Naive B cell (primary cell): Measurements from ENCODE around the gene ZNF75A. TPM values are rescaled to one million over a fixed set of nuclear protein-coding genes. Genes with fewer than 3 reads are reported as not detected.
A peak's percentile ranks its signal among the peaks of the same experiment; 100 is the strongest.

Experiments used
- ATAC-seq, 2 donors: fragments of 150-1000 bp; cut with Tn5 transposase; 2 replicates each; pipeline ENCODE4 v1.10.0; 2021; ENCODE audit warnings: low read depth in 2 of 2, mild to moderate bottlenecking in 2 of 2, moderate library complexity in 2 of 2
- DNase-seq: peaks from one replicate; pipeline ENCODE4 v3.0.0; 2022
- H3K27ac Mint-ChIP-seq, 6 donors: one replicate each; pipeline ENCODE4 v1.8.0; 2020 to 2022; ENCODE audit warnings: mild to moderate bottlenecking in 6 of 6, mixed read lengths in 6 of 6, moderate library complexity in 5 of 6, inconsistent platforms in 2 of 6
- H3K27me3 Mint-ChIP-seq, 3 donors: one replicate each; pipeline ENCODE4 v1.8.0; 2021 to 2022; ENCODE audit warnings: mixed read lengths in 3 of 3, mild to moderate bottlenecking in 1 of 3
- H3K36me3 Mint-ChIP-seq, 2 donors: one replicate each; pipeline ENCODE4 v1.8.0; 2020 to 2022; ENCODE audit warnings: mixed read lengths in 2 of 2, inconsistent platforms in 1 of 2, mild to moderate bottlenecking in 1 of 2
- H3K4me1 Mint-ChIP-seq, 3 donors: one replicate each; pipeline ENCODE4 v1.8.0; 2020 to 2022; ENCODE audit warnings: mixed read lengths in 3 of 3, inconsistent platforms in 1 of 3, mild to moderate bottlenecking in 1 of 3, moderate library complexity in 1 of 3
- H3K4me3 Mint-ChIP-seq, 8 donors: one replicate each; pipeline ENCODE4 v1.8.0; 2020 to 2022; ENCODE audit warnings: mild to moderate bottlenecking in 8 of 8, mixed read lengths in 8 of 8, moderate library complexity in 8 of 8, inconsistent platforms in 2 of 8
- H3K9me3 Mint-ChIP-seq, 7 donors: one replicate each; pipeline ENCODE4 v1.8.0; 2020 to 2022; ENCODE audit warnings: mixed read lengths in 7 of 7, mild to moderate bottlenecking in 5 of 7, inconsistent platforms in 2 of 7, moderate library complexity in 1 of 7
- polyA plus RNA-seq, 6 donors: library from polyadenylated mRNA; unstranded; fragments of 300-500 nt; fragmentation: Illumina TruSeq; gene quantifications; one replicate each; pipeline ENCODE4 v1.2.3, GENCODE V29; 2021; ENCODE audit warnings: low read depth in 6 of 6

The ZNF75A gene
- polyA plus RNA-seq, 6 donors from 2014 or later: 22.4 to 59.6 (median 30.6) TPM

DNA sequence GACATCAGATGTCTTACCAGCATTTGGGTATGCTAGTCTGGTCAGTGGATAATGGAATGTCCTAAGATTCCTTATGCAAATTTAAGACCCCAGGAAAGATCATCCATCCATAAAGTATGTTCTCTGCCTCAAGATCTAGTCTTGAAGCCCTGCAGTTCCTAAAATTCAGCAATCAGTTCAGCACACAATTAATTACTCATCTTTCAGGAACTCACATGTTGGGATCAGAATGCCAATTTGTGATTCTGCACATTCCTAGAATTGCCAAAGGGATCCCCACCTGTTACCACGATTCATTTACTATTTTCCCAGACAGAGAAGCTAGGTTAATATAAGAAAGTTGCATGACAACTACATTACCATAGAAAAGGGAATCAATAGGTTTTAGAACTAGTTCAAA, 53.6 kb downstream of the ZNF75A start:
- Mint-ChIP-seq H3K36me3 (peaks cover 34 to 40% of the 10 kb centered on the region in 2 donors), H3K4me1 (peaks cover 0 to 4% (median 0%) of the 10 kb centered on the region in 3 donors), H3K4me3 (no peak overlapping the region), H3K27ac (no peak overlapping the region), H3K9me3 (peaks cover 9 to 60% (median 22%) of the 10 kb centered on the region in 7 donors), H3K27me3 (peaks cover 5 to 40% (median 31%) of the 10 kb centered on the region in 3 donors)
- ATAC-seq (no peak), DNase-seq (no peak)

DNA sequence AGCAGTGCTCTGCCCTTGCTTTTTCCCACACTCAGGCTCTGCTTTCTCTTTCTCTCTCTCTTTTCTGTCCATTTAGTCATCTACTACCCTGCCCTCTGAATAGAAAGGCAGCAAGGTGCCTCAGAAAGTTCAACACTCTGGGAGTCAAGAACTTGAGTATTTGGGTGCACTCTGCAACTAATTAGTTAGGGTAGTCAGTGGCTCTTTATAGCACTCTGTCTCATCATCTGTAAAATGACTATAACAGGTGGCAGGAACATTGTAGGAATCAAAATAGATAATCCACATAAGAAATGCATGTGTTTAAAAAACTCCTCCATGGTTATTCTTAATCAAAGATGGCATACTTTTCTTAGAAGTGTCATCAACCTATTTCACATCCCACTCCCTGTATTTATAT, 57.6 kb downstream of the ZNF75A start:
- Mint-ChIP-seq H3K27ac (no peak overlapping the region), H3K27me3 (peaks cover 5 to 38% (median 32%) of the 10 kb centered on the region in 3 donors), H3K9me3 (peaks cover 4 to 72% (median 44%) of the 10 kb centered on the region in 7 donors), H3K4me3 (peak overlapping the region in 1 of 8 donors; percentile 61), H3K36me3 (peaks cover 17 to 28% of the 10 kb centered on the region in 2 donors), H3K4me1 (peaks cover 0 to 24% (median 13%) of the 10 kb centered on the region in 3 donors)
- ATAC-seq: no peak
- DNase-seq: no peak

DNA sequence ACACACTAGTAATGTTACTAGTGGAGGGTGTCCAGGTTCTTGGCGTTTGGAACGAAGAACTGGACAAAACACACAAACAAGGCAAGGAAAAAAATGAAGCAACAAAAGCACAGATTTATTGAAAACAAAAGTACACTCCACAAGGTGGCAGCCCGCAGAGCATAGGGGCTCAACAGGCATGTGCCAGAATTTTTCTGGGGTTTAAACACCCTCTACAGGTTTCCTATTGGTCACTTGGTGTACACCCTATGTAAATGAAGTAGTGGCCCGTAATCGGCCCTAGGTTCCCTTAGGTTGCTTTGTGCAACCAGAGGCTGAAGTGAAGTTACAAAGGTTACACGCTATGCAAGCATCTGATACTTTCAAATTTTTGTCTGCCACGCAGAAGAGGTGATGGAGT, 58.5 kb downstream of the ZNF75A start:
- no peak overlapping the region for H3K27ac Mint-ChIP-seq
- peaks cover 0 to 24% (median 13%) of the 10 kb centered on the region in 3 donors for H3K4me1 Mint-ChIP-seq
- H3K4me3 Mint-ChIP-seq: peak overlapping the region in 3 of 8 donors; percentile 10 to 62 (median 28)
- DNase-seq (no peak), ATAC-seq (no peak)
- peaks cover 17 to 28% of the 10 kb centered on the region in 2 donors for H3K36me3 Mint-ChIP-seq
- peaks cover 4 to 71% (median 44%) of the 10 kb centered on the region in 7 donors for H3K9me3 Mint-ChIP-seq
- H3K27me3 Mint-ChIP-seq: peaks cover 5 to 38% (median 32%) of the 10 kb centered on the region in 3 donors

DNA sequence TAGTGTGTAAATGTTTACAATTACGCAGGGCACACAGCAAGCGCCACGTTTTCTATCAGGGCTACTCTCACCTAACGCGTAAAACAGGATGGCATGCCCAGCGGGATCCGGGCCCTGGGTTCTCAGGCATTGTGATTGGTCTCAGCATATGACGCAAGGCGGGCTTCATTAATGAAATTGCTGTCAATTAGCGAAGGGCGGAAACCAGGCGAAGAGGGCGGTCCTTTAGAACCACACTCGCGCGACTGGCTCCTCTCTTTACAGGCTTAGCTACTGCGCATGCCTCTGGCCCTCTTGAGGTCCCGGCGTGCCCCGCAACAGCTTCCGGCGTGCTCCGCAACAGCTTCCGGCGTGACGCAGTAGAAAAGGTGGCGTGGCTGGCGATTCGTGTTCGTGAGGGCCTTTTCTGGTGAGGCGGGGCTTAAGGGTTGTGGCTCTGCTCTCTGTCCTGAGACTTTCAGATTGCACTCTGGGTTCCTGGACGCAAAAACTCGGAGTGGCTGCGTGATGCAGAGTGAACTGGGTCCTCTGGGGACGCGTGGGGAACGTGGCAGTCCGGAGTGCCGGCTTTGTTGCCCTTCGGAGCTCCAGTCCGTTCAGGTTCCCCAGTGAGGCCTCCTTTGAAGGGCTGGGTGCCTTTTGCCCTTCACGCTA, 59.6 kb downstream of the ZNF75A start:
- H3K27me3 Mint-ChIP-seq: peaks cover 4 to 37% (median 28%) of the 10 kb centered on the region in 3 donors
- H3K4me1 Mint-ChIP-seq: peaks cover 0 to 24% (median 13%) of the 10 kb centered on the region in 3 donors
- peaks cover 4 to 62% (median 40%) of the 10 kb centered on the region in 7 donors for H3K9me3 Mint-ChIP-seq
- DNase-seq (peak; percentile 83), ATAC-seq (peak; percentile 90 to 92)
- H3K36me3 Mint-ChIP-seq: peaks cover 17 to 24% of the 10 kb centered on the region in 2 donors
- peak overlapping the region; percentile 86 to 97 (median 90) for H3K27ac Mint-ChIP-seq
- peak overlapping the region; percentile 80 to 96 (median 88) for H3K4me3 Mint-ChIP-seq

Other genes starting within 250 kb of the ZNF75A start
- gene IL32, start 239.9 kb upstream of the ZNF75A start, polyA plus RNA-seq: 10 to 100 TPM in 2 of 6 donors, 1 to 10 TPM in 4; 3.0 to 15.0 (median 6.2) TPM
- not detected for gene ZSCAN10, start 206.2 kb upstream of the ZNF75A start, polyA plus RNA-seq
- gene ZNF205, start 192.9 kb upstream of the ZNF75A start, polyA plus RNA-seq: under 1 TPM in 1 of 6 donors, not detected in 5; 0.47 TPM
- 1 to 10 TPM in 4 of 6 donors, under 1 TPM in 1, not detected in 1; 0.38 to 2.7 (median 1.6) TPM for gene ZNF213, start 170.5 kb upstream of the ZNF75A start, polyA plus RNA-seq
- not detected for gene OR1F1, start 117.3 kb upstream of the ZNF75A start, polyA plus RNA-seq
- gene ZNF200, start 70.3 kb upstream of the ZNF75A start, polyA plus RNA-seq: 10 to 100 TPM in 4 of 6 donors, 1 to 10 TPM in 2; 5.4 to 13.8 (median 11.0) TPM
- gene MEFV, start 48.9 kb upstream of the ZNF75A start, polyA plus RNA-seq: under 1 TPM in 1 of 6 donors, not detected in 5; 0.25 TPM
- 10 to 100 TPM; 39.8 to 65.5 (median 51.6) TPM for gene ZNF263, start 22.0 kb upstream of the ZNF75A start, polyA plus RNA-seq
- gene TIGD7, start 67 bp upstream of the ZNF75A start, polyA plus RNA-seq: 1 to 10 TPM in 5 of 6 donors, under 1 TPM in 1; 0.52 to 9.7 (median 6.0) TPM
- 1 to 10 TPM in 3 of 6 donors, under 1 TPM in 2, not detected in 1; 0.20 to 1.9 (median 1.0) TPM for gene OR2C1, start 50.4 kb downstream of the ZNF75A start, polyA plus RNA-seq
- 10 to 100 TPM; 11.2 to 33.3 (median 14.9) TPM for gene ZSCAN32, start 95.5 kb downstream of the ZNF75A start, polyA plus RNA-seq
- 10 to 100 TPM in 2 of 6 donors, 1 to 10 TPM in 3, not detected in 1; 6.4 to 14.2 (median 8.9) TPM for gene ZNF174, start 95.7 kb downstream of the ZNF75A start, polyA plus RNA-seq
- gene ZNF597, start 138.0 kb downstream of the ZNF75A start, polyA plus RNA-seq: 1 to 10 TPM in 5 of 6 donors, under 1 TPM in 1; 0.78 to 3.2 (median 2.3) TPM
- gene NAA60, start 138.2 kb downstream of the ZNF75A start, polyA plus RNA-seq: 10 to 100 TPM; 17.0 to 48.8 (median 31.5) TPM
- gene C16orf90, start 190.0 kb downstream of the ZNF75A start, polyA plus RNA-seq: not detected
- gene CLUAP1, start 195.5 kb downstream of the ZNF75A start, polyA plus RNA-seq: 10 to 100 TPM in 5 of 6 donors, 1 to 10 TPM in 1; 7.4 to 12.5 (median 11.3) TPM